H54 (cell line): ENCODE data around the gene NOP53.
A peak's percentile ranks its signal among the peaks of the same experiment; 100 is the strongest.
"Not testable (repeated sequence)": the region's sequence is repeated elsewhere in the genome, so short reads cannot be mapped to it uniquely, and the experiment has no call there.

Experiments used
- DNase-seq: peaks from one replicate; pipeline ENCODE4 v3.0.0; 2011; ENCODE audit warnings: low spot score, mixed read lengths; ENCODE audit not compliant: insufficient read length
- FAIRE-seq: peaks from 3 replicates; lab custom pipeline; 2011; peaks lifted over from hg19 to GRCh38; lab: Jason Lieb, UNC
- POLR2A ChIP-seq: IDR thresholded peaks from 2 replicates; pipeline ENCODE4 v1.6.1; 2011; ENCODE audit warnings: low read depth, mild to moderate bottlenecking, low read length

Gene NOP53

DNA sequence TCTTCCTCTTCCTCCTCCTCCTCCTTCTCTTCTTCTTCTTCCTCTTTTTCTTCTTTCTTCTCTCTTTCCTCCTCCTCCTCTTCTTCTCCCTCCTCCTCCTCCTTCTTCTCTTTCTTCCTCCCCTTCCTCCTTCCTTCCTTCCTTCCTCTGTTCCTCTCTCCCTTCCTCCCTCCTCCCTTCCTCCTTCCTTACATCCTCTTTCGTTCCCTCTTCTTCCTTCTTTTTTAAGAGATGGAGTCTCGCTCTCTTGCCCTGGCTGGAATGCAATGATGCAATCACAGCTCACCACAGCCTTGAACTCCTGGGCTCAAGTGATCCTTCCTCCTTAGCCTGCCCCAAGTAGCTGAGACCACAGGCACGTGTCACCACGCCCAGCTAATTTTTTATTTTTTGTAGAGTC, 18.9 kb upstream of the NOP53 start:
- TF ChIP-seq POLR2A = no peak
- FAIRE-seq = no peak
- DNase-seq = no peak

DNA sequence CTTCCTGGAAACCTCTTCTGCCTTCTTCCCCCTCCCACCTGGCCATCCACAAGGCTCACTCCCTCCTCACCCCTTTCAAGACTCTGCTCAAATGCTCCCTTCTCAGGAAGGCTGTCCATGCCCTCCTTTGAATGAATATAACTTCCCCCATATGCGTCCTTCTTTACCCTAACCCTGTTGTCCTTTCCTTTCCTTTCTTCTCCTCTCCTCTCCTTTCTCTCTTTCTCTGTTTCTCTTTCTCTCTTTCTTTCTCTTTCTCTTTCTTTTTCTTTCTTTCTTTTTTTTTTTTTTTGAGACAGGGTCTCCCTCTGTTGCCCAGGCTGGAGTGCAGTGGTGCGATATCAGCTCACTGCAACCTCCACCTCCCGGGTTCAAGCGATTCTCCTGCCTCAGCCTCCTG, 17.1 kb upstream of the NOP53 start:
- DNase-seq, FAIRE-seq: not testable (repeated sequence)

DNA sequence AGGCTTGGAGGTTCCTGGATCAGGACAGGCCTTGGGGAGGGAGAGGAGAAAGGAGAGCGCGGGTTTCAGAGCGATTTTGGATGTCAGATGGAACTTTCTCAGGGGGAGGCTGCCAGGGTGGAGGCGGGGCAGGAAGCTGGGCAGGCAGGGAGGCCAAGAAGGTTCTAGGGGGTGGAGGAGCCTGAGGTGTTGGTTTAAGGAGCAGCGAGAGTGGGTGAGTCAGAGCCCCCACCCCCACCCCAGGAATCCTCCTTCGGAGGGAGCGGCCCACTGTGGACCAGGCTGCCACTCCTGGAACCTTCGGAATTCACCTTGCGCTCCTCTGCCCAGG, 15.9 kb upstream of the NOP53 start:
- FAIRE-seq = no peak
- no peak for TF ChIP-seq POLR2A
- DNase-seq = peak; percentile 62

DNA sequence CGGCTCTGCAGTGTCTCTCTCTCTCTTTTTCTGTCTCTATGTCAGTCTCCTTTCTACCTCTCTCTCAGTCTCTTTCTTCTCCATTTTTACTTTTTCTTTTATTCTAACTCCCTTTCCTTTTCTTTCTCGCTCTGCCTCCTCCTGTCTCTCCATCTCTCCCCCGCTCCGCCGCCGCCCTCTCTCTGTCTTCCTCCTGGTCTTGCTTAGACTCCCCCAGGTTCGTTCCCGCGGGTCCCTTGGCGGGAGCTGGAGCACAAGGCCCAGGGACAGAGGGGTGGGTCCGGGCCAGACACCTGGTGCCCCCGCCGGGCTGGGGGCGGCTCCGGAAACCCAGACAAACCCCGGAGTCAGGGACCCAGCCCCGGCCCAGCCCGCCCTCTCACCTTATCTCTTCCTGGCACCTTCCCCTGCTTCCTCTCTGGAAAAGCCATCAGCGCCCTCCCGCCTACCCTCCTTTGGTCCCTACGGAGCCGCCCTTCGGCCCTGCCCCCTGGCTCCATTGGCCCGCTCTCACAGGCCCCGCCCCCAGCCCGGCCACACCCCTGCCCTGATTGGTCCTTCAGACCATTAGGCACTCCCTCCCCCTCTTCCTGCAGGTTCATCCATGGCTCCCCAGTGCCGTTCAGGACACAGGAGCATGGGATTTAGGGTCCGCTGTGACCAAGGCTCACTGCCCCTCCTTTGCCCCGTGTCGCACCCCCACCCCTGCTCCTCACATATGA, 15.4 kb upstream of the NOP53 start:
- DNase-seq = no peak
- FAIRE-seq = no peak
- TF ChIP-seq POLR2A = no peak

DNA sequence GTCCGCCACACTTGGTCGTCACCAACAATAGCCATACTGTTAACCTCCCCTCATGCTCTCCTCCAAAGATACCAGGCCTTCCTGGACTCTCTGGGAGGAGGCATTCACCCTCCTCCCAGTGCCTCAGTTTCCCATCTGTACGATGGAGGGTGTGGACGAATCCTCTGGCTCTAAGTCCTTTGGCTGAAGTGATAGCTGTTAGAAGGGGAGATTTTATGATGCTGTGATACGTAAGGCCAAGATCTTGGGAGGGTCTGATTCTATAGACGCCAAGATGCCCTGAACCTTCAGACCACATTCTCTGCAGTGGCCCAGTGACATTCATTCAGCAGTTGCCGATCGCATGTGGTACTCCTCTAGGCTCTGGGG, 14.8 kb upstream of the NOP53 start:
- DNase-seq = no peak
- FAIRE-seq = no peak
- TF ChIP-seq POLR2A = no peak

DNA sequence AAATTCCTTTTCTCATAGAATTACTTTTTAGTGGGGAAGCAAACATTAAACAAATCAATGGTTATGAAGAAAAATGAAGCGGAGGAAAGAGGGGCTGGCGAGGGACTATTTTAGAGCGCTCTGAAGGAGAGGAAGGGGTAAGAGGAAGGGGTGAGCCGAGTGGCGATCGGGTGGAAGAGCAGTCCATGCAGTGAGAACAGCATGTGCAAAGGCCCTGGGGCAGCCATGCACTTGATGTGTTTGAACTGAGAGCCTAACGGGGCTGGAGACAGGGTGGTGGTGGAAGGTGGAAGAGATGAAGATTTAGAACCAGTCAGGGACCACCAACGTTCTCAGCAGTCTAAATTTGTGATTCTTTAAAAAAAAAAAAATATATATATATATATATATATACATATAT, 14.4 kb upstream of the NOP53 start:
- FAIRE-seq (no peak), DNase-seq (no peak)
- TF ChIP-seq POLR2A = no peak

DNA sequence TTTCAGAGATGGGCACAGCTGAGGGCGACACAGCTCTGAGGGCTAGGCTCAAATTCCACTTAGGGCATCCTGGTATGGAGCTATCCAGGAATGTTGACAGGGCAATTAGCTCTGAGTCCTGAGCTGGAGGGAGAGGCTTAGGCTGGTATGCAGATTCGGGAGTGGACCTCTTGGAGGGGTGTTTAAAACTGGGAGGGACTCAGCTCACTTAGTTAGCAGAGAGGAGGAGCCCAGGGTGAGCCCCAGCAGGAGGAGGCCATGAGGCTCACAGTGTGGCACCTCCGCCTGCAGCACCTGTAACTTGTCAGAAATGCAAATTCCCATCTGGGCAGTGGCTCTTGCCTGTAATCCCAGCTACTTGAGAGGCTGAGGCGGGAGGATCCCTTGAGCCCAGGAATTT, 10.2 kb upstream of the NOP53 start:
- FAIRE-seq (no peak), DNase-seq (no peak)
- no peak for TF ChIP-seq POLR2A

DNA sequence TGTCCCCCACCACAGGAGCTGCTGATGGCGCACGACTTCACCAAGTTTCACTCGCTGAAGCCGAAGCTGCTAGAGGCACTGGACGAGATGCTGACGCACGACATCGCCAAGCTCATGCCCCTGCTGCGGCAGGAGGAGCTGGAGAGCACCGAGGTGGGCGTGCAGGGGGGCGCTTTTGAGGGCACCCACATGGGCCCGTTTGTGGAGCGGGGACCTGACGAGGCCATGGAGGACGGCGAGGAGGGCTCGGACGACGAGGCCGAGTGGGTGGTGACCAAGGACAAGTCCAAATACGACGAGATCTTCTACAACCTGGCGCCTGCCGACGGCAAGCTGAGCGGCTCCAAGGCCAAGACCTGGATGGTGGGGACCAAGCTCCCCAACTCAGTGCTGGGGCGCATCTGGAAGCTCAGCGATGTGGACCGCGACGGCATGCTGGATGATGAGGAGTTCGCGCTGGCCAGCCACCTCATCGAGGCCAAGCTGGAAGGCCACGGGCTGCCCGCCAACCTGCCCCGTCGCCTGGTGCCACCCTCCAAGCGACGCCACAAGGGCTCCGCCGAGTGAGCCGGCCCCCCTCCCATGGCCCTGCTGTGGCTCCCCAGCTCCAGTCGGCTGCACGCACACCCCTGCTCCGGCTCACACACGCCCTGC, 4.4 kb upstream of the NOP53 start:
- TF ChIP-seq POLR2A = no peak
- DNase-seq (no peak), FAIRE-seq (no peak)

DNA sequence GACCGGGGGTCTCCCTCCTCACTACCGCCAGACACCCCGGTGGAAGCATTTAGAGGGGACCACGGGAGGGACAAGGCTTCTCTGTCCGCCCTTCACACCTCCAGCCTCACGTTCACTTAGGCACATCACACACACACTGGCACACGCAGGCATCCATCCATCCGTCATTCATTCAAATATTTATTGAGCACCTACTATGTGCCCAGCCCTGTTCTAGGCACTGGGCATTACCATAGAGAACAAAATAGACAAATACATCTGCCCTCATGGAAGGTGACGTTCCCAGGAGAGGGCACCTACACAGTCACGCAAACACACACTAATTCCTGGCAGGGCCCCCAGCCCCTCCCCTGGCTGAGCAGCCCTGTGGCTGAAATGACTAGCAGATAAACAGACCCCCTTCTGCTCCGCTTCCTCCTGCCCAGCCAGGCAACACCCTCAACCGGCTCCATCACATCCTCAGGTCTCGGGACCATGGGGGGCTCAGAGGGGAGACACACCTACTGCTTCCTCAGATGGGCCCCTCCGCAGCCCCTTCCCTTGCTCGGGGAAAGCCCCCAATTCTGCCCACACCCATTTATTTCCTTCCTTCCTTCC, 3.7 kb upstream of the NOP53 start:
- TF ChIP-seq POLR2A = no peak
- DNase-seq = no peak
- no peak for FAIRE-seq

DNA sequence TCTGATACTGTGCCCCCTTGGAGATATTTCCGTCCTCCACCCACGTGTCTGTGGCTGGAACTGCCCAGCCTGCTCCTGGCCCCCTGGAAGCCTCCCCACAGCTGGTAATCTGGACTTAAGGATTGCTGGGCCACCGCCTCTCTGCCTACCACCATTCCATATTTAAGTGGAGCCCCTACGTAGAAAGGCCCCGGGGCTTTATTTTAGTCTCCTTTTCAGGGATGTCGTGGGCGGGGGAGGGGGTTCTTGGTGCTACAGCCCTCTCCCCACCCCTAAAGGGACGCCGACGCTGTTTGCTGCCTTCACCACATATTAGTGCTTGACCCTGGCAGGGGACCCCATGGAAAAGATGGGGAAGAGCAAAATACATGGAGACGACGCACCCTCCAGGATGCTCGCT, 2.7 kb upstream of the NOP53 start:
- no peak for FAIRE-seq
- no peak for TF ChIP-seq POLR2A
- no peak for DNase-seq

DNA sequence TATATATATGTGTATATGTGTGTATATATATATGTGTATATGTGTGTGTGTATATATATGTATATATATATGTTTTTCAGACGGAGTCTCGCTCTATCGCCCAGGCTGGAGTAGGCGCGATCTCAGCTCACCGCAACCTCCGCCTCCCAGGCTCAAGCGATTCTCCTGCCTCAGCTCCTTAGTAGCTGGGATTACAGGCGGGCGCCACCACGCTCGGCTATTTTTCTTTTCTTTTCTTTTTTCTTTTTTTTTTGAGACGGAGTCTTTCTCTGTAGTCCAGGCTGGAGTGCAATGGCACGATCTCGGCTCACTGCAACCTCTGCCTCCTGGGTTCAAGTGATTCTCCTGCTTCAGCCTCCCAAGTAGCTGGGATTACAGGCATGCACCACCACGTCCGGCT, 783 bp downstream of the NOP53 start:
- DNase-seq, FAIRE-seq: not testable (repeated sequence)

DNA sequence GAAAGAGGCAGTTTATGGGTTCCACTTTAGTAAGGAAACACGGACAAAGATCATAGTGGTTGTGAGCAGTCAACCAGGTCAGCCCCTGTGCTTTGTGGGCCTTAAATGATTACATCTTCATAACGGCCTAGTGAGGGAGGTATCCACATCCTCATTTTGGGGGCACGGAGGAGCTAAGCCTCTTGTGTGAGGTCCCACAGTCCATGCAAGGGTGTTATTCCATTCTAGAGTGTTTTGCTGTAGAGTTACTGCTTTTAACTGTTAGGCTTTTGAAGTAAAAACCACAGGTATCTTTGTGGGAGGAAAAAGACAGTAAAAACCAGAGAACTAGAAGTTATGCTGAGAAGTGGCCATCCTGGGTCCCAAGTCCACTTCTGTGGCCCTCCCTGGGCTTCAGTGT, 4.0 kb downstream of the NOP53 start:
- FAIRE-seq (no peak), DNase-seq (no peak)
- TF ChIP-seq POLR2A = no peak

DNA sequence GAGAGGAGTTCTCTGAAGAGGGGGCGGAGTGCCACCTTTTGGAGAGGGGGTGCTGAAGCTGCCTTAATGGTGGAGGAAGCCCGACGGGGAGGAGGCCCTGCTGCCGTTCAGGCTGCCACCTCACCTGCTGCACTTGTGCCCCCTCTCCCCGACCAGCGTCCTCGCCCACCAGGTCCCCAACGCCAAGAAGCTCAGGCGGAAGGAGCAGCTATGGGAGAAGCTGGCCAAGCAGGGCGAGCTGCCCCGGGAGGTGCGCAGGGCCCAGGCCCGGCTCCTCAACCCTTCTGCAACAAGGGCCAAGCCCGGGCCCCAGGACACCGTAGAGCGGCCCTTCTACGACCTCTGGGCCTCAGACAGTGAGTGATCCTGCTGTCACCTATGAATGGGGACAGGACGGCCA, 5.4 kb downstream of the NOP53 start:
- no peak for FAIRE-seq
- no peak for DNase-seq
- no peak for TF ChIP-seq POLR2A

DNA sequence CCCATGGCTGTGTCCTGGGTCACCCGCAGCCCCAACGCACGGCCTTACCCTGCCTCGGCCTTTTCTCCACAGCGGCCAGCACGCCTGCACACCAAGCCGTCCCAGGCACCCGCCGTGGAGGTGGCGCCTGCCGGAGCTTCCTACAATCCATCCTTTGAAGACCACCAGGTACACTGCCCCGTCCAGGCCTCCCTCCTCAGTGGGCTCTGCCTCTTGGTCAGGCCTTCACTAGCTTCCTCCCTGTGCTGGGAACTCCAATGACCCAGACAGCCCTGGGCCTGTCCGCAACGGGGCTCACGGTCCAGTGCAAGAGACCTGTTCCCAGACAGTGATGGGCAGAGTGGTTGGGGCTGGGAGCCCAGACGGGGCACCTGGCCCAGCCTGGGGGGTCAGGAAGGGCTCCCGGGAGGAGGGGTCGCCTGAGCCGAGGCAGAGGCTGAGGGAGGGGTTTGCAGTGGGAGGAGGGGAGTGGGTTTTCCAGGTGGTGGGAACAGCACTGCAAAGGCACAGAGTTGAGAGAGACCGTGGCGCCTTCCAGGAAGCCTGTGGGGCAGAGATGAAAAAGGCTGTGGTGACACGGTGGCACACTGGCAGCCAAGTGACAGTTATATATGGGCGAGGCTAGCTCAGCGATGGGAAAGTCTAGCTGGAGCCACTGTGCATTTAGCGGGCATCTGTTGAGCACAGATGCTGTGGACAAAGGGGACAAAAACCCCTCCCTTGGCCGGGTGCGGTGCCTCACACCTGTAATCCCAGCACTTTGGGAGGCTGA, 7.3 kb downstream of the NOP53 start:
- FAIRE-seq = no peak
- no peak for DNase-seq
- no peak for TF ChIP-seq POLR2A
